Measurements from ENCODE around the gene EFCAB6.

Gene EFCAB6

DNA sequence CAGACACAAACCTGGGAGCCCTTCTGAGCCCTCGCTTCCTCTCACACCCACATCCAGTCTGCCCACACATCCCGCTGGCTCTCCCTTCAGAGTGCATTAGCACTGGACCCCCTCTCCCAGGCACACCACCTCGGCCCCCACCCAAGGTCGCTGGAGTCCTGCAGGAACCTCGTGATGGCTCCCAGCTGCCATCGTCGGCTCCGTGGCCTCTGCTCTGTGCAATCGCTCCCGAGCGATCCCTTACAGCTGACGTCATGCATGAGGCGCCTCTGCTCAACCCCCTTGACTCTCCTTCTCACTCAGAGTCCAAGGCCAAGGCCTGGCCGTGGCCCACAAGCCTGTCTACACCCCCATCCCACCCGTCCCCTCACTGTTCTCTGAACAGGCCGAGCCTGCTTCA, 183.9 kb downstream of the EFCAB6 start:
- DNase-seq = no peak

DNA sequence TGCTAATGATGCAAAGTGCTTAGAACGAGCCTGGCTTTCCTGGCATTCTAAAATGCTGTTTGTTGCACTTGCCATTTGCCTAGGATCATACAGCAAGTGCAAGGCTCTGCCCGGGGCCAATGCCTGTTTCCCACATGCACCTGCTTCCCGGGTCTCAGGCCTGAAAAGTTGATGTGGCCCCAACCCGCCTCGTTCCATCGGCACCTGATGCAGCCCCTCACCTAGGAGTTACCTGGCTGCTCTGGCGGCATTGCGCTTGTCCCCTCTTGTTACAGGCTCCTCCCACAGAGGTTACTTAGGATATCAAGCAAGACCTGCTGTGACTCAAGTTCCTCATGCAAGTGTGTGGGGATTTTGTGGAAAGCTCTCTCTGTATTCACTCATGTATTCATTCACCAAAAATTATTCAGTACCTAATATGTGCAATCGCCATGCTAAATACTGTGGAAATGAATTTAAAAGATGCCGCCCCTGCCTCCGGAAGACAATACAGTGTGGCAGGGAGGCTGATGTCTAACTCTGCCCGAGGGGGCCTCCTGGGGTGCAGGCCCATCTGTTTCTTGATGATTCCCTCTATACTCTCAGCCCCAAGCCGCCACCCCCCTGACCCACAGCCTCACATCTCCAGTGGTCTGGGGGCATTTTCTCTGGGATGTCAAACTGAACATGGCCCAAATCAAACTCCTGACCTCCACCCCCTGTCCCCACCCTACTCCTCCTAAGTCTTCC, 184.5 kb downstream of the EFCAB6 start:
- no peak for DNase-seq

DNA sequence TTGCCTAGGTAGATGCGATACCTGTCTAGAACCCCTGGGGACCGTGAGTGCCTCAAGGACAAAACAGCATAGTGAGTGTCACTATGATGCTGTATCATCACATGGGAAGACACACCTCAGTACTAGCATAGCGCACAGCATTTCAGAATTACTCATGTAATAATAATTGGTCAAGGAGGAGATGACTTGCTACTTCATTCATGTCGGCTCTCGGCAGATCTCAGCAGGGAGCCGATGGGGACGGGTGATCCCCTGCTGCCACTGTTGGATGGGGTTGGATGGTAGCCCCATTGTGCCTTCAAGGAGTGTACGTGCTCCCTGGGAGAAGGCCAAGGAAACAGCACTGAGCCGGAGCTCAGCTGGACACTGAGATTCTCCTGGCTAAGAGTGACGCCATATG, 186.9 kb downstream of the EFCAB6 start:
- DNase-seq = no peak

DNA sequence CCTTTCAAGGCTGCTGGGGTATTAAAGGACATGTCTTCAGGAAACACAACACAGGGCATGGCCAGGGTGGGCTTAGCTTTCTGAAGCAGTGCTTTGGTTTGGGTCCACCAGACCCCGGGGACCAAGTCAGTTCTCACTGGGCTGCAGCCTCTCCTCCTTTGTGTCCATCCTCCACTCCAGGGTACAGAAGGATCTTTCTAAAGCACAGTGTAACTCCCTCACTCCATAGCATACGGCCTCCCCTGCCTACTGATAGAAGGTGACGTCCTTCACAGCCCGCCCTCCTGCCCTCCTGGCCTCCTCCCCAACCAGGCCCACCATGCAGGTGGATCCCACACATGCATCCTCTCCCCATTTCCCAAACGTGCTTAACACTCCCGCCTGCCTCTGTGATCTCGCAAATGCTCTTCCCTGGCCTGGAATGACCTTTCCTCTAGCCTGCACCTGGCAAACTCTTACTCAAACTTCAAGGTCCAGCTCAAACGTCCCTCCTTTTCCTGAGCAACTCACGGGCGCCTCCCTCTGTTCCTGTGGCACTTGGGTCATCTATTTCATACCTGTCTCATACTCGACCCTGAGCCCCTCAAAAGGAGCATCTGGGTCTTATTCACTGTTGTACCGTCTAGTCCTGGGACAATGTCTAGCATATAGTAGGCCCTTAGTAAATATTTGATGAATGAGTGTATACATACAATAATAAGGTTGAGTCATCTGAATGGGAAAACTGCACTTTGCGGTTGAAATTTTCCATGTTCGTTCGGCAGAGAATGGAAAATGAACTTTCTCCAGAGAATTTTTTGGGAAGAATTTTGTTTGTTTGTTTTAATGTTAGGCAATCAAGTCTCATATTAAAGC, 187.7 kb downstream of the EFCAB6 start:
- no peak for DNase-seq

DNA sequence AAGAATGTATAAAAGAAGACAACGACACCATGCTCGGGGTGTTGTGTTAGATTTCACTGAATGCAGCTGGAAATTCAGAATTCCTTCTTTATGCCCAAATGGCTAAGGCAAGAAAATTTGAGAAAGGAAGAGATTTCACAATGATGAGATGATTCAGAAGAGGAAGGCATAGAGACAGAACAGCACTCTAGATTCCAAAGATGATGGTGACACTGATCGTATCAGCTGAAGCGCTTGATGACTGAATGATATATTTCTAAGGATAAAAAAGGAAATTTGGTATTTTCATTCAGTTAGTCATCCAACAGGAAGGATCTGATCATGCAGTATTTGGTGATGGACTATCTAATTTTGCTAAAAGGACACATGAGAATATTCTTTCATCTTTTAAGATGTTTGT, 189.2 kb downstream of the EFCAB6 start:
- no peak for DNase-seq

DNA sequence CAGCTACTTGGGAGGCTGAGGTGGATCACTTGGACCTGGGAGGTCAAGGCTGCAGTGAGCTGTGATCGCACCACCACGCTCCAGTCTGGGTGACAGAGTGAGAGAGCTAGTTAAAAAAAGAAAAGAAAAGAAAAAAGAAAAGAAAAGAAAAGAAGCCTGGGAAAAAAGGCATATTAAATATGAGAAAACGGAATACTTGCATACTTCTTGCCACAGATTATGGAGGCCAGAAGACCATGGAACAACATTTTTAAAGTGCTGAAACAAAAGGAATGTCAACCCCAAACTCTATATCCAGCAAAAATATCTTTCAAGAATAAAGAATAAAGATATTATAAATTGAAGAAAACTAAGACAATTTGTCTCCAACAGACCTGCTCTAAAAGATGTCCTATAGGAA, 191.9 kb downstream of the EFCAB6 start:
- DNase-seq = no peak

DNA sequence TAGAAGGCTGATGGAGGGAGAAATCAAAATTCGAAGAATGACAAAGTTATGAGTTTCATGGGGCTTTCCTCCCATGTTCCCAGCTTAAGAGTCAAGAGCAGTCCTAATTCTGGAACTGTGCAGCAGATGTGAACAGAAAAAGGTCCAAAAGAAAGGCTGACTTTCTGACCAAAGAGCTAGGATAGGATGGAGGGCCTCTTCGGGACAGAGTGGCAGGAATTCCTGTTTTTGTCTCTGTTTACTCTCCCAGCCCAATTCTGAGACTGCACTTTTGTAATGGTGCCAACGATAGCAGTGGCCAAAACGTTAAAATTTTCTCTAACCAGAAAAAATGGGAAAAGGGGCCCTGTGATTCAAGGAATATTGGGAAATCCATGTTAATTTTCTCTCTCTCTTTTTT, 193.6 kb downstream of the EFCAB6 start:
- DNase-seq = no peak

DNA sequence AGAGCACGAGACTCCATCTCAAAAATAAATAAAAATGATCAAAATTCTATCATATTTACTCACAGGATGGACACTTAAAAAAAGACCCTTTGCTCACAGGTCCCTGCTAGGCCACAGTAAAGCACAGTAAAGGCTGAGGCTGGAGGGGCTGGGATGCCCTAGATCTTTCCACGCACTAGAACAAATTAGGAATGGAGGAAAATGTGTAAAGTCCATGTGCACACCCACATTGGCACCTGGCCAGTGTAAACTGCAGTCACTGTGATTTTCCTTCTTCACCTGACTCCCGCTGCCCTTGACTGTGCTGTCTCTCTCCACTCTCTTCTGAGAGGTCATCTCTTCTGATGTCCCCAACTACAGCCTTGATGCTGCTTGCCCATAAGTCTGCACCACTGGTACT, 195.5 kb downstream of the EFCAB6 start:
- DNase-seq = no peak

DNA sequence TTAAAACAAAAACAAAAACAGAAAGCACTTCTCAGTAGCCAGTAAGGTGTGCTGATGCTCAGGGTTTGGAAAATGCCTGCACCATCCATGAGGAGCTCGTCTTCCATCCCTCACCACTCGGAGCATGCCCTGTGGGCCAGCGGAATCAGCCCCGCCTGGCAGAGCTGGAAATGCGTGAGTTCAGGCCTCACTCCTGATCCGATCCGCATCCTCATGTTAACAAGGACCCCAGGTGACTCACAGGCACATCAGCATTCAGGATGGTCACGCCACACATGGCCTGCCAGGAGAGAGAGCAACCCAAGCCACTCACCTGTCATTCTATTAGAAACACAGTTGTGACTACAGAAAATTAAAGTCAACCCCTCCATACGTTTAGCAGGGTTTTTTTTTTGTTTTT, 211.8 kb downstream of the EFCAB6 start:
- no peak for DNase-seq

DNA sequence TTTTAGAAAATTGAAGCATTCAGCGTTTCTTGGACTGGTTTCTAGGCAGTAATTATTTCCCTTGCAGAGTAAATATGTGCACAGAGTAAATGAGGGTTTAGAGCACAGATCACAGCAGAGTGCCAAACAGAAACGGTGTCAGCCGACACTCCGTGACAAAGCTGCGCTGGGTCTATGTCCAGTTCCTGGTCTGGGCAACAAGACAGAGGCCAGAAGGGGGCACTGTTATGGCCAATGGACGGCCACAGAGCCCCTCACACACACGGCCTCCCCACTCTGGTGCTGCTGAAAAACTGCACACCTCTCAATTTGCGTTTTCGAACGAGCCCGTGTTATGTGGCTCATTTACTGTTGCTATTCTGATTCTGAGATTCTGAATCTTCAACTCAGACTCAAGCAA, 219.6 kb downstream of the EFCAB6 start:
- DNase-seq = no peak

DNA sequence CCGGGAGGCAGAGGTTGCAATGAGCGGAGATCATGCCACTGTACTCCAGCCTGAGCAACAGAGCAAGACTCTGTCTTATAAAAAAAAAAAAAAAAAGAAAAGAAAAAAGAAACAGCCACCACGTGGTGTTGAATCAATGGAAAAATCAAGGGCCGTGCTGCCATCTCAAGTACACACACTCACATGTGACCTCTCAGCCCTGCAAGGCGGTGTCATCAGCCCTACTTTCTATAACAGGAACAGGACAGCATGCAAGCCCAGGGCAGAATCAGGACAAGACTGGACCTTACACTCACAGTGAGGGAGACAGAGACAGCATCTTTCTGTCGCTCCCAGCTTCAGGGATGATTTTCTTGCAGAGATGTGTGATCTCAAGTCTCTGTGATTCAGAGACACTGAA, 220.7 kb downstream of the EFCAB6 start:
- no peak for DNase-seq

DNA sequence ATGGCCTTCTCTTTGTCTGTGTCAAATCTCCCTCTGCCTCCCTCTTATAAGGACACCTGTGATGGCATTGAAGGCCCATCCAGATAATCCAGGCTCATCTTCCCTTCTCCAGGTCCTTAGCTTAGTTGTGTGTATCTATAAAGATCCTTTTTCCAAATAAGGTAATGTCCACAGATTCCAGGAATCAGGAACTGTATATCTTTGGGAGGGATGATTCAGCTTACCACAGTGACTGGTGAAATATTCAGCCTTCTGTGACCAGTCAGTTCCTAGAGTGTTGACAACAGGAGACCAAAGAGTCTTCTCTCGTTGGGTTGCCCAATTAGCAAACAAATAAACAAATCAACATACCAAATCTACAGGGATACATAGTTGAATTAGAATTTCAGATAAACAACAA, 224.5 kb downstream of the EFCAB6 start:
- no peak for DNase-seq

DNA sequence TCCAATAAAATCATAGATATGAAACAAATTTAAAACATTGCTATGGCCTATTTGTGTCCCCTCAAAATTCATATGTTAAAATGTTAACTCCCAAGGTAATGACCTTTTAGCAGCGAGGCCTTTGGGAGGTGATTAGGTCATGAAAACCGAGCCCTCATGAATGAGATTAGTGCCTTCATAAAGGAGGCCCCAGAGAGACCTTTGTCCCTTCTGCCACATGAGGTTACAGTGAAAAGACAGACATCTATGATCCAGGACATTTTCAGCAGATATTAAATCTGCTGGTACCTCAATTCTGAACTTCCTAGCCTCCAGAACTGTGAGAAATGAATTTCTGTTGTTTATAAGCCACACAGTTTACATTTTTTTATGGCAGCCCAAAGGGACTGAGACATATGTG, 228.6 kb downstream of the EFCAB6 start:
- no peak for DNase-seq

DNA sequence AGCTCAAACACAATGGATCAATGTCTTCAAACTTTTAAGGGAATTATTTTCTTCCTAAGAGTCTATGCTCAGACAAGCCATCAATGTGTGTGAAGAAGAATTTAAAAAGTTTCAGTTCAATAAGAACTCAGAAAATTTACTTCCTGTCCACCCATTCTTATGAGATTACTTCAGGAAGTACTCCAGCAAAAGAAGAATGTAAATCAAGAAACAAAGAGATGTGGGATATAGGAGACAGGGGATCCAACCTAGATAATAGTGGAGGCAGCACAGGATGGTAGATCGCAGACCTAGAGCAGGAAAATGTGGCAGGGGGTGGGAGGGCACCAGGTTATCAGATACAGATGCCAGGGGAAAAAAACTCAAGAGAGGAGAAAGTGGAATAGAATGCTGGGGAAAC, 229.7 kb downstream of the EFCAB6 start:
- DNase-seq = no peak

DNA sequence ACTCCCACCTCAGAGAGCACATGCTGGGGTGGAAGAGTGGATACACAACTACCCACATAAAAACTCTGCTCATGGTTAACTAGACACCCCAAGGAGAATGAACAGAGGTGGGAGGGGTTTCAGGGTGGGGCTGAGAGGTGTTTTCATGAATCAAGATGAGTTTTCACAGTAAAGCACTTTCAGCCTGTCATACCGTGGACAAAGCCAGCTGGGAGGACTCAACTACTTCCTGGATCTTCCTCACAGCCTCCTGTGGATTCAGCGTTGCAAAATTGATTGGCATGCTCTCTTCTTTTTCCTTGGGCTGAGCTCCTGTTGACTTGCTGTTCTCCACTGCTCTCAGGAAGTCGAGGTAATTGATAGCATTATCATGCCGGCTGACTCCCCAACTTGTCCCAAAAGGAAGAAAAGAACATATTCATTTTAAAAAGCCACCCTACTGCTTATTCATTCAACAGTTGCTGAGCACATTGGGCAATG, 231.8 kb downstream of the EFCAB6 start:
- no peak for DNase-seq

DNA sequence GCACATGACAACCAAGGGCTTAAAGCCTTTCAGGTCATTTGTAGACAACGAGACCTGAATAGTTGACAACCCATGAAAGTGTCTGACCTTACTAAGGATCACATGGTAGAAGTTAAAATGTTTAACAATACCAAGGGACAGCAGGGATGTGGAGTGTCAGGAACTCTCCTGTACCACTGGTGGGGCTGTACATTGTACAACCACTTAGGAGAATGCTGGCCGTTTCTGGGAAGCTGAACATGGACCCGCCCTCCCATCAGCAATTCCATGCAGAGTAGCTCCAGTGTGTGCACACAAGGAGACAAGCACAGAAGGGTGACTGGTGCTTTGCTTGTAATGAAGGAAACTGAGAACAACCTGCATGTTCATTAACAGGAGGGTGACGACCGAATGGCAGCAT, 237.4 kb downstream of the EFCAB6 start:
- no peak for DNase-seq

DNA sequence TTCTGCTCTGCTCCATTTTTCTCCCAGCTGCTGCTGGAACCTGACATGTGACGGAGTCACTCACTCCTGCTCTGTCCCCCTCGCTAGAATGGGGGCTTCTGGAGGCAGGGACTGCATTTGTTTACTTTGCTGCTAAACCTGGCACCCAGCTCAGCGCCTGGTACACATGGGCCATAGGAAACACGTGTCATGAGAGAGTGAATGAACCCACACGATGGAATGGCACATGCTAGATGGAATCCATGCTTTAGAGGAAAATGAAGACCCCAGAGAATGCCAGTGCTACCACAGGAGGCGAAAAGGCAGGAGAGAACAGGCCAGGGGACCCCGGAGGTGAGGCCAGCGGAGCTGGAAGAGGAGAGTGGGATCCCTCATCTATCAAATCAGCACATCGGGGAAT, 239.4 kb downstream of the EFCAB6 start:
- DNase-seq = no peak

DNA sequence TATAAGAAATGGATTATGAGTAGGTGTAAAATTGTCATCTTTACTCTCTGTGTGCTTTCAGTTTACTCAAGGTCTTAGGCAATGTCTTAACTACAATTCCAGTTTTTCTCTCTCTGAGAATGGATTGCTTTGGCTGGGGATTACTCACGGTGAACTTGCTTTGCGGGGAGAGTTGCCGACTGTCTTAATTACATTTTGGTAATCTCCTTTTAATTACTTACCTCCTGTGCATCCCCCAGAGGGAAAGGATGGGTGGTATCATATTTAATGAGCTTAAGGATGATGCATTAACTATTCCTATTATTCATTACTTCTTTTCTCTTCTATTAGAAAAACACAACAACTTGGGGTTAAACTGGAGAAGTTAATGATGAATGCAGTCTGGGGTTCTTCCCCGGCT, 240.9 kb downstream of the EFCAB6 start:
- DNase-seq = no peak

DNA sequence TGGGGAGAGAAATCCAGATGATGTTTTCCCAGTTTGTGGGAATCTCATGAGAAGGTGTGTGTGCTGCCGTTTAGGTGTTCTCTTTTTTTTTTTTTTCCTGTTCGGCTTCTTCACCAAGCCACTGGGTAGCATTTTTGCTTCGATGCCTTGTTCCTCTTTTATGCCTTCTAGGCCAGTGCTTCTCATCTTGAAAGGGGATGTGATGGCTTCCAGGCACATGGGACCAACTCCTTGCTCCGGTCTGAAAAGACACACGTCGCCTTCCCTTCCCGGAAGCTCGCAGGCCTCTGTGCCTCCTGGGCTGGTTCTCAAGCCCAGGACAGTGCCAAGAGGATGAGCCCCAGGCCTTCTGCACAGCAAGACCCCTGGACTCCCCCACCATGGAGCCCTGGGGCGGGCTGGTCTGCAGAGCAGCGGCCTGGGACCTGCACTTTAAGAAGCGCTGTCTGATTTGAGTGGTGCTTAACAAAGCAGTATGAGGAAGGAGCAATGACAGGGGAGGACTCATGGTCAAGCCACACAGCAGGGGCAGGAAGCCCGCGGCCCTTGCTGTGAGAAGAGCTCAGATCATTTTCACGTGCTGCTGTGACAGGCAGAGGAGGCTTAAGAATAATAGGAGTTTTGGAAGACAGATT, 241.5 kb downstream of the EFCAB6 start:
- no peak for DNase-seq

DNA sequence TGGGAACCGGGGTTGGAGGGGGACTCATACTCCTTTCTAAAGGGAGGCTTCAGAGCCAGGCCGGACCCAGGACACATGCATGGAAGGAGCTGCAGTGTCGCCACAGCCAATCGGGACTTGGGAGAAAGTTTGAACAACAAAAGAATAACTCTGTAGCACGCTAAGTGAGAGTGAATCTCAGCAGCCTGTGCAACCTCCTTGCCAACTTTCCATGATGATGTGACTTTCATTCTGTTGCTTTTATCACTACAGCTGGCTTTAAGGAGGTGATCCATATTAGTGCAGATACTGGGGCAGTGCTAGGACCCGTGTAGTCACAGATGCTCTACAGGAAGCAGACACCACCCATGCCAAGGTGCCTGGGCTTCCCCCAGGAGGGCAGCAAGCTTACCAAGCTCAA, 243.0 kb downstream of the EFCAB6 start:
- no peak for DNase-seq

DNA sequence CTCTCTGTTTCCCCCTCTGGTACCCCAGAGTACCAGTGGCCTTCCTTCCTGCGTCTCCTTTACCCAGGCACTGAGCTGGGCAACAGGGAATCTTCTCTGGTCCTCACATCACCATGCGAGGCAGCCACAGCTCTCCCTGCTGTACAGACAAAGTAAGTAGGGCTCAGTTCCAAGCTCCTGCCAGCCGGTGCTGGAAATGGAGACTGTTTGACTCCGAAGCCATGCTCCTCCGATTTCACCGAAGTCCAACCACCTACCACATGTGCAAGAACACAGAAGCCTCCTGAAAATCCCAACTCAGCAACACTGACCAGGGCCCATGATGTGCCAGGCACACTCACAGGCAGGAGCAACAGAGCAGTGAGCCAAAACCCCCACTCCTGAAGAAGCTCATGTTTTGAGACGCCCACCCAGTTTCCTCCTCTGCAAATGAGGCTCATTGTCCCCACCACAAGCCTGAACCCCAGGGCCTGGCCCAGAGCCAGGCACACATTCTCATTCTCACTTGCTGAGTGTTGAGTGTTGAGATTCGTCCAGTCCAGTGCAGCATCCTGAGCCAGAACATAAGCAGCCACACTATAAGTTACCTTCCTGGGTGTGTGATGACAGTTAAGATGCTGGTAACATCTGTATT, 244.3 kb downstream of the EFCAB6 start:
- DNase-seq = no peak

DNA sequence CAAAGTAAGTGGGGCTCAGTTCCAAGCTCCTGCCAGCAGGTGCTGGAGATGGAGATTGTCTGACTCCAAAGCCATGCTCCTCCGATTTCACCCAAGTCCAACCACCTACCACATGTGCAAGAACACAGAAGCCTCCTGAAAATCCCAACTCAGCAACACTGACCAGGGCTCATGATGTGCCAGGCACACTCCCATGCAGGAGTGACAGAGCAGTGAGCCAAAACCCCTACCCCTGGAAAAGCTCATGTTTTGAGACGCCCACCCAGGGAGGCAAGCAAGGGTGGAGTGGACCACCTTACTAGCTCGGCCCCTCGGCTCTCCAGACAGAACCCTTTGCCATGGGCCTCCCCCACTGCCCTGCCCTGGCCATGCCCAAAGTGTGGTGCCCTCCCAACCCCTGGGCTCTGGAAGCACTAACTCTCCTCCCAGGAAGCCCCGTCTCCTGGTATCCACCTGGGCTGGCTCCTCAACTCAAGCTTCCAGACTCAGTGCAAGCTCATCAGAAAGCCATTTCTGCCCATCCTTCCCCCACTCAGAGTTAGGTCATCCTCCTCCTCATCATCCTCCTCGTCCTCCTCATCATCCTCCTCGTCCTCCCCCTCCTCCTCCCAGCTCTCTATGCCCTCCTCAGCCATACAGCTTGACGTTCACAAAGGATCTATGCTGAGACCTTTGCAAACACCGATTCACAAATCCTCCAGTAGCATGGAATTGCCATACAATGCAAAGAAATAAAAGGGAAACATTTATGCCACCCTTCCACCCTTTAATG, 245.4 kb downstream of the EFCAB6 start:
- no peak for DNase-seq

DNA sequence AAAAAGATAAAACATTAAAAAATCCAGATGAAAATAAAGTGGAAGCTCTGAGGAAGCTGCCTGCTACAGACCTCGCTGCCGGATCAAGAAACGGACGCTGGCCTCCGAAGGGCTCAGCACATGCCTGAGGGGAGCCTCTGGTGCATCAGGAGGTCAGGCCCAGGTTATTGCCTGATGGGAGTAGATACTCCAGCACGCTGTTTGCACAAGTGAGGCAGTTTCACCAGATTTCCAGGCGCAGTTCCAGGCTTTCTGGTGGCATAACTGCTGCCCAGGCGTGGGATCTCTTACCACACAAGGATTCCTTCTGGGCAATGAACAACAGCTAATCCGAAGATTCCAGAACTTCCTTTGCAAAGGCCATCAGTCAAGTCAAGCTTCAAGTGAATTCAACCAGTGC, 246.1 kb downstream of the EFCAB6 start:
- DNase-seq = no peak

Data from suppressor macrophage treated with lipopolysaccharide for 4 hours (primary cell).